Stimulated activated CD4-positive, alpha-beta T cell treated with anti-CD3 and anti-CD28 coated beads, Interleukin-2, amount 100 ng/mL, for 4 hours (primary cell): ENCODE data around the gene UBA5.
"Not testable (repeated sequence)": the region's sequence is repeated elsewhere in the genome, so short reads cannot be mapped to it uniquely, and the experiment has no call there.

Source experiments
- DNase-seq: peaks from one replicate; pipeline ENCODE4 v3.0.0-alpha.2; 2020; ENCODE audit warnings: low read depth

Gene UBA5

DNA sequence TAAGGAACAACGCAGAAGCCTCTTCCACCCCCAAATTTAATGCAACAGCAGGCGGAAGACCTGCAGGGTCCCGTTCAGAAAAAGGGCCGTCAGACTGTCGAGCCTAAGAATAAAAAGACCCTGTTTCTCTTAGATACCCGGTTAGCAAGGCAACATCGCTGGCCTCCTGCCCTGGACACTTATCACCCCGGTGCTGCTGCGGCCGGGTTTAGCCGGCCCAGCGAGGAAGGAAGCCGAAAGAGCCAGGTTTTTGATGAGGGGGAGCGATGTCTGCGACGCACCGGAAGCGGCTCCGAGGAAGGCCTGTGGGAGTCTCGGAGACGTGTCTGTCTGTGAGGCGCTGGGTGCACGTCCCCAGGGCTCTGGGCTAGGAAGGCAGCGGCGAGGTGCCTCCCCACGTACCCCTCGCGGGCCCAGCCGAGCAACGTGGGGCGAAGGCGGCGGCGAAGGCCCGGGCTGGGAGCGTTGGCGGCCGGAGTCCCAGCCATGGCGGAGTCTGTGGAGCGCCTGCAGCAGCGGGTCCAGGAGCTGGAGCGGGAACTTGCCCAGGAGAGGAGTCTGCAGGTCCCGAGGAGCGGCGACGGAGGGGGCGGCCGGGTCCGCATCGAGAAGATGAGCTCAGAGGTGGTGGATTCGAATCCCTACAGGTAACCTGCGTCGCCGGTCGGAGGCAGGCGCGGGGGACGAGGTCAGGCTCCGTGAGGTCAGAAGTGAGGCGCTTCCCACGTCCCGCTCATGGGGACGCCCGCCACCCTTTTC is at the start of gene UBA5:
Gene UBA5 (plus strand): TSS at position 278 of the 759 bp plus-strand sequence. CDS start 209 bp downstream, at position 487.
- DNase-seq = peak; percentile 57

DNA sequence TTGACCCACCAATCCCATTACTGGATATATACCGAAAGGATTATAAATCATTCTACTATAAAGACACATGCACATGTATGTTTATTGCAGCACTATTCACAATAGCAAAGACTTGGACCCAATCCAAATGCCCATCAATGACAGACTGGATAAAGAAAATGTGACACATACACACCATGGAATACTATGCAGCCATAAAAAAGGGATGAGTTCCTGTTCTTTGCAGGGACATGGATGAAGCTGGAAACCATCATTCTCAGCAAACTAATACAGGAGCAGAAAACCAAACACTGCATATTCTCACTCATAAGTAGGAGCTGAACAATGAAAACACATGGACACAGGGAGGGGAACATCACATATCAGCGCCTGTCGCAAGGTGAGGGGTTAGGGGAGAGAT is 44.8 kb upstream of the UBA5 start:
- DNase-seq = not testable (repeated sequence)

DNA sequence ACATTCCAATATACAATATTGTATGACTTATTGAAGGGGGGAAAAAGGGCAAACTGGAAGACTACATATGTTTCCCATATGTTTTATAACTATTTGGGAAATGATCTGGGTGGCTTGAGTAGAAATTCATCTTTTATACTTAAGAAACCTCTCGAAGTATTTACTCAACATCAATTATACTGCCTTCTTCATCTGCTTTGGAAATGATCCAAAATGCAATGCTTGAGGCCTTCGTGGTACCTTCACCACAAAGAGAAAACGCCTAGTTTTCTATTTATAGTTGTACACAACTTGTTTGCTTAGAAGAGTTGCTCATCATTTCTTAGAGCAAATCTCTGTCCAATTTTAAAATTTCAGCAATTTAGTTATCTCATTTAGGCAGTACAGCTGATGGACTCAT is 44.2 kb upstream of the UBA5 start:
- DNase-seq = no peak

DNA sequence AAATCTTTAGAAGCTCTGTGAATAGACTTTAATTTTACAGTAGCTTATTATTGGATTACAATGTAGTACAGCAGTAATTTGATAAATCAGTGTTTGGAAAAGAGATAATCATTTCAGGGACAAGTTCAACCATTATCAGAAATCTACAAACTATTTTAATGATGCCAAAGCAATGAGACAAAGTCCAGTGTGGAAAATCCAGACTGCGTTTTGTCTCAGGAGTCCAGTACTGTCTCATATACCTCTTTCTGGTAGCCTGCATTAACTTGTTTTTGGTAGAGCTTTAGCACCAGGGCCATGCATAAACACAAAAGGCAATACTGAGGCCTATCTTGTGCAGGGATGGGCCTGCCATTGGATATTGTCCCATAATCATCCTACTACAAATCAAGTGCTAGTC is 43.3 kb upstream of the UBA5 start:
- no peak for DNase-seq

DNA sequence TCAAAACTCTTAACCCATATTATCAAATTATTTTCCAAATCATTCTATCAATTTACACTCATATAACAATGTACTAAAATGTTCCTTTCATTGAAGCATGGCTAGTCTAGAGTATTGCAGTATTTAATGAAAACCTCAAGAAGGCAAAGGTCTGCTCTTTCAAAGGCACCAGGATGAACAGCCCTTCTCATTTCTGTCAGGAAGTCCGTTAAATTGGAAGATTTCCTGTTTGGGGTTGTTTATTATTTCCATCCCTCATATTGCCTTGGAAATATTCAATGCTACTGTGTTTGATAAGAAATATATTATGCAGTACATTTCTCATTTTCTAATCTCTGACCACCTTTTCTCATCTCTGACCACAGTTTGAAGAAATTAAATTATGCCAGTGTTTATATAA is 38.0 kb upstream of the UBA5 start:
- no peak for DNase-seq

DNA sequence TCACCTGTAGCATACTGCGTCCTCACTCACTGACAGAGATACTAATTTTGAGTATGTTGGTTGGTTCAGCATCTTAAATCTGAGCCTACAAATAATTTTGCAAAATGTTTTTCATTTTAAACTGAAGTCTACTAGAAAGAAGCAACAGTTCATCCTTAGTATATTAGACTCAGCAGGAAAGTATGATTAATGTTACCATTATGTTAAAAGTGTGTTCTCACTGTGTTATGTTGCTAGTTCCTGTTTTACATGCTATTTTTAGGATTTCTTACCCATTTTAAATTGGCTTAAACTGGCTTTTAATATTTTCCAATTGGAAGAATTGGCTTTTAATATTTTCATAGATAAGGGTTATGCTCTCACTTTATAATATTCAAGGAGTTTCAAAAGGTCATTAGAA is 37.4 kb upstream of the UBA5 start:
- DNase-seq = no peak

DNA sequence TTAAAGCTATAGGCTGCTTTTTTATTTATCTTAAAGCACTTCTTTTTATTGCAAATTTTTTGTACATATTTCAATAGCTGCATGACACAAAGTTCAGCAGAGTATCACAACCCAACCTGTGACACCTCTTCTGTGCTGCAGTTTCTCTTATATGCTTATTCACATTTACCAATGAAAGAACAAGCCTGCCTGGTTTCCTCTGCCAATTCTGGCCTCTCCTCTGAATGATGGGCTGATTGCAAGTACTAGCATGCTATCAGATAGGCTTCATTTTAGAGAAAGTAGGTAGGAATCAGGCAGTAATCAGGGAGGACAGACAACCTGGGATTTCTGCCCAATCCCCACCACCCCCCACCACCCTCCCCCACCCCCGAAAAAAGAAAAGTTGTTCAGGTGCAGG is 36.5 kb upstream of the UBA5 start:
- no peak for DNase-seq

DNA sequence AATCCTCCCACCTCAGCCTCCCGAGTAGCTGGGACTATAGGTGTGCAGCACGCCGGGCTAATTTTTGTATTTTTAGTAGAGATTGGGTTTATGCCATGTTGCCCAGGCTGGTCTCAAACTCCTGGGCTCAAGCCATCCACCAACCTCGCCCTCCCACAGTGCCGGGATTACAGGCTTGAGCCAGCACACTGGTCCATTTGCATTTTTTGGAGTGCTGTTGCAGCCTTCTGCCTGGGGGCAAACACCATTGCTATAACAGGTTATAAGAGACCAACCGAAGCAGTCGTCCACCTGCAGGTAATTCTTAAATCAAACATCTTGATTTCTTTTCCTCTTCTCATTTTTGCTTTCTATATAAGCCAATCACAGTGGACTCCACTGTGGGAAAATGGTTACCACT is 35.3 kb upstream of the UBA5 start:
- no peak for DNase-seq

DNA sequence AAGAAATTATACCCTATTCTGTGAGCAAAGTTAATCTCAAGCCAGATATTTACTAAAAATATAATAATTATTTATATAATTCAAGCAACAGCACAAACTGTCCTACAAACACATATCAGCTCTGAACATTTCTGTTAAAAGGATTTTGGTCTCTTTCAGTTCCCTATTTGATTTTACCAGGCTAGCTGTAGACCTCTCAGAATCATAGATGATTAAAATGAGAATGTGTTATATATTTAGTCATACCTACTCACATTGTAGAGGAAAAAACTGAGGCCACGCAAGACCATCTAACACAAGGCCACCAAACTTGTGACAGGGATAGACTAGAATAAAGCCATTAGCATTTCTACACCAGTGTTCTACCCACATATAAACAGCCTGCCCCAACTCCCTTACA is 34.5 kb upstream of the UBA5 start:
- no peak for DNase-seq

DNA sequence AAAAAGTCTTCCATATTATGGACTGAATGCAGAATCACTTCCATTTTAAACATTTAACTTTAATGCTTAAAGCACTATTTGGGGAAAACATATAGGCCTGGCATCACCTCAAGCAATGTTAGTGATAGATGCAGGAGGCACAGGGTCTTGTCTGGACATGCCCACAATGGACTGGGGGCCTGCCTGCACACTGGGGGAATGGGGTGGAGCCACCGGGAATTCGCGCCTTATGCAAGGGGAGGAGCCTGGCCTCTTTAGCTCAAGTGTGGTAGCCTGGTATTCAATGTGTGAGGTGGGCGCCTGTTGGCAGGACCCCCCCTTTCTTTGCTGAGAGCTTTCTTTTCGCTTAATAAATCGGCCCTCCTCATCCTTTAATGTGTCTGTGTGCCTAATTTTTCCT is 33.2 kb upstream of the UBA5 start:
- no peak for DNase-seq

DNA sequence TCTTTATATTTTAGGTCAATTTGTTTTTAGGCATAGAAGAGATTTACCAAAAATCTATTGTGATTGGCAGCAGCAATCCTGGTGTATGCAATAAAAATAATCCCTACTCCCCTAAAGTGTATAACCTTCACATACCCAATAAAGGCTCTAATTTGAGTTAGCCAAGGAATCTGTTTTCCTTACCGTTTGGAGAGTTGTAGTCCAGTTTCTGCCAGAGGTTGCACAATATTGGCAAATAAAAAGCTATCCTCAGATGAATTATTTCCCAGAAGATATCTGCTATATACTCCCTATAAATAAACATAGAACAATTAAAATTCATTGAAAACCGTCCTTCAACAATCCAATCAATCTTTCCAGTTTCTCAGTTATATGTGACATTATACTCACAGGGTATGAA is 32.0 kb upstream of the UBA5 start:
- DNase-seq = no peak

DNA sequence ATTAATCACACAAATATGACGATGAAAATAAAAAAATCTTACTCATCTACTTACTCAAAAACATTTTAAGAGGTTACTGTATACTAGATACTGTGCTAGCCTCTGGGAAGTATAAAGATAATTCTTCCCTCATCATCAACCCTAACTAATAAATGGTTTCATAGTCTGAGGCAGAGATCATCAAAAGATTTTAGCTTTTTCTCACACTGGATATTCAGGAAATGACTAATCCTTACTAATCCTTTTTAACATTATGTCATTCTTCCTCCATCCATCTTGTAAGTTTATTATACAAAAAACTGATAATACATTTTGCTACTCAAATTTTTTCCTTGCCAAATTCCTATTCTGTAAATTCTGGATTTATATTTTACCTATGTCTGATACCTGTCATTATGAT is 30.2 kb upstream of the UBA5 start:
- DNase-seq = no peak

DNA sequence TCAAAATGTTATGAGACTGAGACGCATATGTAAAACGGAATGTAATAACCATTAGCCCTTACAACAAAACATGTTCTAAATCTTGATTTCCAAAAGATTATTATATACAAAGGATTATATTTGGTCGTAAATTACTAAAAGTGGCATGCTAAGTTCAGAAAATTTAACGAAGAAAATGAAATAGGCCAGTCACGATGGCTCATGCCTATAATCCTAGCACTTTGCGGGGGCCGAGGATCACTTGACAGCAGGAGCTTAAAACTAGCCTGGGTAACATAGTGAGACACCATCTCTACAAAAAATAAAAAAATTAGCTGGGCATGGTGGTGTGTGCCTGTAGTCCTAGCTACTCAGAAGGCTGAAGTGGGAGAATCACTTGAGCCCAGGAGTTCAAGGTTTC is 29.5 kb upstream of the UBA5 start:
- no peak for DNase-seq

DNA sequence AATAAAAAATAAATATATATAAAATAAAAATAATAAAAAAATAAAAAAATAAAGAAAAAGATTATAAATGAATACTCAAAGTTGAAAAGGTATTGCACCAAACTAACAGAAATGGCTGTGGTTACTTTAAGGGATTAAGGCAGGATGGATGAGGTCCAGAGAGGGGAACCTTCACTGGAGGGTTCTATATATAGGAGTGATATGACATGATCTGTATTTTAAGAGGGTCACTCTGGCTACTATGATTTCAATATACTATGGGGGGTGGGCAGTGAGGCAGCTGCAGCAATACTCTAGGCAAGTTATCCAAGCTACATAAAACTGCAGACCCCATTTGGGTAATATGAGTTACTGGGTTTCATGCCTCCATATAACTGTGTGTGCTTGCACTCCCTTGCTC is 25.1 kb upstream of the UBA5 start:
- DNase-seq = no peak

DNA sequence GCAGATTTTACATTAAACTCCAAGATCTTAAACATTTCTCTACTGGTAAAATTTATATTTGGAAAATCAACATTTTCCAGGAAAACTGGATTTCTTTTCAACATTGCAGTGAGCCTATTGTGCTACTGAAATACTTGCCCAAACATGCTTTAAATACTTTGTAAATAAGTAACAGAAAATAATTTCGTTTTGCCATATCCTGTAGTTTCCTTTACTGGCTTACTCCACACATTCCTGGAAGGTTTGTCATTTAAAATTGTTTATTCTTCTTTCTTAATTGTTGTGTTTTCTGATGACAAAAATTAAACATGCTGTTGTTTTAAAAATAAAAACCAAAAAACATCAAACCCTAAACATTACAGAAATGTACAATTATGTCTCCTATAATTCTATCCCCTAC is 22.5 kb upstream of the UBA5 start:
- DNase-seq = no peak

DNA sequence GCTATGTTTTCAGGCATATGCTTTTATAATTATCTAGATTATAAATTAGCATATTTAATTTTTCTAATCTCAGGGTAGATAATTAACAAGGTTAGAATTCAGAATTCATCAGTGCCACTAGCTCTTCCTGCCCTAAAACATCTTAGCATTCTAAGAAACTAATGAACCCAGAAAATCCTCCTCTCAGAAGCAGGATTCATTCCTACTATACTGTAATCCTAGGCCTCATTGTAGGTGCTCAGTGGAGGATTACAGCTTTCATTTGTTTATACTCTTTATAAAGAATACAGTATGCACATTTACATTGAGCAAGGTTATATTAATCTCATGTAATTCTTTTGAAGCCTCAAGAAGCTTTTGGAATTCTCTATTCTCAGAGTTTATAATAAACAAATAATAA is 21.4 kb upstream of the UBA5 start:
- no peak for DNase-seq

DNA sequence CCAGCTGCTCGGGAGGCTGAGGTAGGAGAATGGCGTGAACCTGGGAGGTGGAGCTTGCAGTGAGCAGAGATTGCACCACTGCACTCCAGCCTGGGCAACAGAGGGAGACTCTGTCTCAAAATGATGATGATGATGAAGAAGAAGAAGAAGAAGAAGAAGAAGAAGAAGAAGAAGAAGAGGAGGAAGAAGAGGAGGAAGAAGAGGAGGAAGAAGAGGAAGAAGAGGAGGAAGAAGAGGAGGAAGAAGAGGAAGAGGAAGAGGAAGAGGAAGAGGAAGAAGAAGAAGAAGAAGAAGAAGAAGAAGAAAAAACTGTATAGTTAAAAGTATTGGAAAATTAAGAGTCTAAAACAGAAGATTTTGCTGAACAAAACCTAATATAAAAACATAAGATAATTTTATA is 18.7 kb upstream of the UBA5 start:
- DNase-seq = not testable (repeated sequence)

DNA sequence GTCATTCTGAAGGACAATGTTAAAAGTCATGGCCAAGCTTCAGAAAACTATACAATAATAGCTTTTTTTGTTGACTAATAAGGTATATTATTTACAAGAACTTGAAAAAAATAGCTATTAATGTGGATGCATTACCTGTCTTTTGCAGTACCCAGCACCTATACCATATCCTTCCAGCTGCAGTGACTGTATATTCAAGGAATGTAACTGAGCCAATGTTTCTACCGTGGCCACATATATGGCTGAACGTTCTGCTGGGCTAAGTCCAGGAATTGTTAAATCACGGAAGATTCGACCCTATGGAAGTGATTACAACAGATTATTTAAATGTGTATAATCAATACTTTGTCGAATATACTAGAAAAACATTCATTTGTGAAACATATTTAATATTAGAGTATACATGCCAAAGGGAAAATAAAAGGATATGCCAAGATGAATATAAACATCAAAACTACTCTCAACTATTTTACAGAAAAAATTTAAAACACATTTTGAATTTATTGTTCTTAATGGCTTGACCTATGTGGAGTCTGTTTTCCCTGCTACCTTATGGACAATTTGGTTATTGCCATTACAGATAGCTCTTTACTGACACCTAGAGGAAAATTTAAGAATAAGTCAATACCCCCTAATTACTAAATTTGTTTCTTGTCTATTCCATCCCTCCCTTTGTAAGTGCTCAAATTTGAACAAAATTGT is 18.1 kb upstream of the UBA5 start:
- no peak for DNase-seq

DNA sequence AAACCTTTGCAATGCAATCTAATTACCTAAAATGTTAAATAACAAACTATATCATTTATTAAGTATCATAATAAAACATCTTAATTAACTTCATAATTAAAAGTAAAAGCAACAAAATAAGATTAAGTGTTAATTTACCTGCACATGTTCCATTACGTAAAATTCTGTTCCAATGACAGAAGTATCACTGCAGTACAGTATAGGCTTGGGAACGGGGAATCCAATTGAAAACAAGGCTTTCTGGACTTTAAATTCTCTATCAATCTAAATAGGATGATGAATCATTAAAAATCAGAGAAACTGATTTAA is 17.6 kb upstream of the UBA5 start:
- DNase-seq = no peak

DNA sequence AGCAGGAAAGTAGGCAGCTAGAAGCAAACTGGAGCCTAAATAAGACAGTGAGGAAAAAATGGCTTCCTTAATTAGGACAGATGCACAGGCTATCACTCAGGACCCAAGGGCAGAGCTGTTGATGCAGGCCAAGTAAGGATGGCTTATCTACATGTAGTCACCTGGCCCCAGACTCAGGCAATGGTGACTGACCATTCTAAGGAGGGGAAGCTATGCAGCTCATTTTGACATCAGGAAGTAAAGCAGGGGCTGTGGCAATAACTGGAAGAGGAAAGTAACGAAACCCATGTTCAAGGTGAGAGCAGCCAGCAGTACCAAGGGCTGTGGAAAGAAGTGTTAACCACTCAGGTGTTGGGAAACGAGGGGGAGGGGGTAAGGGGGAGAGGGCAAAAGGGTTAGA is 16.8 kb upstream of the UBA5 start:
- DNase-seq = no peak

DNA sequence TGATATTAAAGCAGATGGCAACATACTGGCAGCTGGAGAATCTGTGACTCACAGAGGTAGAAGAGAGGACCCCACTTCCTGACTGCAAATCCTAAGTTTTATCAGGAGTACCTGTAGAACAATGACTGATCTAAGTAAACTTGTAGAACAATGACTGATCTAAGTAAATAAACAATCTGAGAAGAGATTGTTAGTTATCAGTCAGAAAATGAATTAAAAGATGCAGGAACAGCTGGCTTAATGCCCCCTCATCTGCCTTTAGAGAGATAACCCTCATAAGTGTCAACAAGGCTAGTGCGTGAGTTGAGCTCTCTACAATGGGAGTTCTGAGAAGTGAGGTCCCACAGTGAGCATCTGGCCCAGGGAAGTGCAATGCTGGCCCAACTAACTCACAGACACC is 15.1 kb upstream of the UBA5 start:
- DNase-seq = no peak

DNA sequence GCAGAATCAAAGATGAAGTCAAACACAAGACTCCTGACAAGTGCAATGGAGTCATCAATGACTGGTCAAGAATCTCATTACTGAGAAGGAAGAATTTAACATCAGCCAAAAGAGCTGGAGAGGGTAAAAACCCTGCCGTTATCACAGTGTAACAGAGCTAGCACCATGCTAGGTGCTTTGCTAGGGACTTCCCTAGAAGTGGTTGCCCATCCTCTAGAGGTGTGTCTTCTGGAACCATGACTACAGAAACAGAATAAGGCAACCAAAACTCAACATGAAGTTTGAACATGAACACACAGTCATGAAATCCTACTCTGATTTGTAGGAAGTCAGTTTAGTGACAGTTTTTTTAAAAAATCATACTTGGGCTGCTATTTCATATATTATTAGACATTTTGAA is 10.0 kb upstream of the UBA5 start:
- DNase-seq = no peak

DNA sequence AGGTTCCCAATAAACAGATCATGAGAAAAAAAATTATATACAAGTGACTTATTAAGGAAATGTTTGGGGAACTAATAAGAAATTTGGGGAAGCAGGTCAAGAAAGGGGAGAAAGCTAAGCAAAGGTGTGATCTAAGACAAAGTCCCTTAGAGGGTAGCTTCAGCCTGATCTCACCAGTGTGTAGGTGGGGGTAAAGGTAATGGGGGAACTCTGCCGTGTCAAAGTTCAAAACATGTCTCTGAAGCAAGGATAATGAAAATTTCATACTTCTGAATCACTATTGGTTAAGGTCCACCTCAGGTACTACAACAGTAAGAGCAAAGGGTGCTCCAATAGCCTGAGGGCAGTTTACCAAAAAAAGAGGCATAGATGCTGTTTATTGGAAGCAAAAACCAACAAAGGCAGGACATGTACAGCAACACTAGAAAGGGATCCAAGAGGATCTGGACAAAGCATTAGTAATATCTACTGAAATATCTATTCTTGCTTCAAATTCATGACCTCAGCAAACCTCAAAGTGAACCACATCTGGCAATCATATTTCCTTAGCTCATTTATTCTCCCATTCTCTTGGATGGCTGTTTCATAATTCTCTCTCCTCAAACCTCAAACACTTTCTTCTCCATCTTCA is 7.4 kb upstream of the UBA5 start:
- DNase-seq = no peak

DNA sequence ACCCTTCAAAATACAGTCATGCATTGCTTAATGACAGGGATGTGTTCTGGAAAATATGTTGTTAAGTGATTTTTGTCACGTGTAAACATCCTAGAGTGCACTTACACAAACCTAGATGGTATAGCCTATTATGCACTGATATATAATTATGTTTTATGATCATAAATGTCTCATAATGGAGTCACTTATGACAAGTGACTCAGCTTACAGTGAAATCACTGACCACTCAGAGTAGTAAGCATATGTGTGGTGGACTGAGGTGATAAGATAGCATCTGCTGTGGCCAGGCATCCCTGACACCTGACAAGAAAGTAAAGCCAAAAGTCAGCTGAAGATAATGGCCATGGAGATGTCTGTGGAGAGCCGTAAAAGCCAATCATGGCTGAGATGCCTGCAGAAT is 5.9 kb upstream of the UBA5 start:
- no peak for DNase-seq
